Left colon (tissue), 2 donors: Measurements from ENCODE around the gene PPM1M. TPM values are rescaled to one million over a fixed set of nuclear protein-coding genes. Genes with fewer than 3 reads are reported as not detected.

Source experiments
- ATAC-seq: fragments of 200-7000 bp; cut with Tn5 transposase; one replicate; pipeline ENCODE4 v1.9.1; 2020; ENCODE audit warnings: mild to moderate bottlenecking, moderate library complexity
- DNase-seq, 2 donors: peaks; one replicate each; pipeline ENCODE4 v3.0.0-alpha.2; 2020
- intact Hi-C, 2 donors: fragments of 100-400 bp; cut with DNase I in 1 of 2; cut with micrococcal nuclease in 1 of 2; formaldehyde crosslinking; loops; one replicate each; pipeline versions ENCODE4 v1.11.2 to v1.14.0; 2022; cut with DNase I, micrococcal nuclease
- total RNA-seq, 2 donors: library from RNA; stranded (reverse); fragmentation: NEBNext Ultra II Directional; extraction: Animal tissue kit (Norgen Biotek cat#: 25700); gene quantifications; one replicate each; pipeline ENCODE4 v1.2.1, GENCODE V29; 2021
- donor health status: DM: no; HTN: no; CAD: no.
- donor health status: DM: yes; HTN: yes; CAD: no.

PPM1M gene
- total RNA-seq, 2 donors from 2014 or later: 2.9 to 9.3 TPM

GRCh38 chr3:52211268-52211891 lies 34.2 kb upstream of the PPM1M start:
- ATAC-seq (no peak), DNase-seq (no peak)
- intact Hi-C loops: no loop called here

GRCh38 chr3:52213005-52213404 lies 32.6 kb upstream of the PPM1M start:
- intact Hi-C loops: no loop called here
- DNase-seq (no peak), ATAC-seq (no peak)

DNA sequence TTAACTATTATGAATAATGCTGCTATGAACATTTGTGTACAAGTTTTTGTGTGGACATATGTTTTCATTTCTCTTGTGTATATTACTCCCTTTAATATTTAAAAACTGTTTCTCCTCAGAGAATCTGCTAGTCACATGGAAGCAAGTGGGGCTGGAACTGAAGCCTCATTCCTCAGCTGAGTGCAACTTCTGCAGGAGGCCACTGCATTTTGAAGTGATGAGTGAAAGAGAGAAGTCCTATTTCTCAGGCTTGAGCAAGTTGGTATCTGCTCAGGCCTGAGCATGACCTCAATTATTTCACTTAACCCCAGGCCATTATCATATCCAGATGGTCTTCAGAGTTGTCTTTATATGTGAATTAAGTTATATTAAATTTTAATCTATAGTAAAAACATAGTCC lies 31.7 kb upstream of the PPM1M start:
- intact Hi-C loops: no loop called here
- no peak for ATAC-seq

GRCh38 chr3:52215351-52215750 lies 30.2 kb upstream of the PPM1M start:
- intact Hi-C loops: no loop called here
- DNase-seq: no peak
- ATAC-seq: no peak

More for the DNA sequence above, 31.7 kb upstream of the PPM1M start:
- no peak for DNase-seq

DNA sequence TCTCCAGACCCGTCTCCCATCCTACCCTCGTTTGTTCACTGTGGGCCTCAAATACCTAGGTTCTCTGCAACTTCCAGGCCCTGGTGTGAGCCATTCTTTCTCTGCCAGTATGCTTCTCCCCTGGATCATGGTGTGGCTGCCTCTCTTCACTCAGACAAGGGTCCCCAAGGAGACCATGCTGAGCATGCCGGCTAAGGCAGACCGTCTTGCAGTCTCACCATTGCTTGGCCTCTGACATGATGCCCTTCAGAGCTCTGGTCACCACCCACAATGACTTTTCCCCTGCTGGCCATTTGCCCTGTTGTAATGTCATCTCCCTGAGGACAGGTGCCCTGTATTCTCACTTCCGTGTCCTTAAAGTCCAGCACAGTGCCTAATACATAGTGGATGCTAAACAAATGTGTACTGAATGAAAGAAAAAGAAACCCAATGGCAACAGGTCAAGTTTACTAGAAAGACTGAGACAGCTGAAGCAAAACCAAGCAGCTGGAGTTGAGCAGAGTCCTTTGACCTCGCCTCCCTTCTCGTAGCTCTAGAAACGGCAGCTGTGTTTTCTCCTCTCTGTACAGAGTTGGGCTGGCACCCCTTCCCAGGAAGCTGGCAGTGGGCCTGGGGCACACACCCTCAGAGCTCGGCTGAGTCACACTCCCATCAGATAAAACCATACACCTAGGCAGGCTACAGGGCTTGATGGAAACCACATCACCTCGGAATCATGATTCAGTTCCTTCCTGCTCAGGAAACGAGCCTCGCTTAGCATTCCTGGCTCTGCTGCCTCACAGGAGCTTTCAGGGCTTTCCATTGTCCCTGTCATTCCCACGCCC lies 28.8 kb upstream of the PPM1M start:
- ATAC-seq: peak; percentile 88
- DNase-seq: peak; percentile 83 to 89
- intact Hi-C loops: no loop called here

GRCh38 chr3:52217409-52217805 lies 28.2 kb upstream of the PPM1M start:
- ATAC-seq (peak; percentile 31), DNase-seq (no peak)
- intact Hi-C loops: no loop called here

GRCh38 chr3:52218026-52218425 lies 27.5 kb upstream of the PPM1M start:
- intact Hi-C loops: no loop called here

DNA sequence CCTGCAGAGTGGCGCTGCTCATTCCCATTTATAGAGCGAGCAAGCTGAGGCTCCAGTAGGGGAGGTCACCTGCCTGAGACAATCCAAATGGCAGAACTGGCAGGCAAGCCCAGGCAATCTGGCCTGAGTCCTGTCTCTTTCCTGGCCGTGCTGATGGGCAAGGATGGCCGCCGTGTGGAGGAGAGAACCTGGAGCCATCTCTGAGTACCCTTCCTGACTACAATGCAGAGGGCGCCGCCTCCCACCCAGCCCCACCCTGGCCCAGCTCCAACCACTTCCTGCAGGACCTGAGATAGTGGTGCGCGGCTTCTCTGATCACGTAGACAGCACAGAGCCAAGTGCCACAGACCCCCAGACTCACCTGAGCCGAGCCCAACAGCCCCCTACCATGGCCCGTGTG lies 27.1 kb upstream of the PPM1M start:
- intact Hi-C loops: no loop called here
- ATAC-seq (no peak), DNase-seq (peak in 1 of 2 donors; percentile 36)

More at GRCh38 chr3:52218026-52218425, 27.5 kb upstream of the PPM1M start:
- DNase-seq: peak in 1 of 2 donors; percentile 24
- ATAC-seq: peak; percentile 7

- peak in 1 of 2 donors; percentile 21 for DNase-seq
- intact Hi-C loops: no loop called here
- no peak for ATAC-seq
Observed at GRCh38 chr3:52218937-52219650, 26.5 kb upstream of the PPM1M start.

- intact Hi-C loops: no loop called here
- peak; percentile 36 for ATAC-seq
- DNase-seq: peak; percentile 71 to 92
Observed at GRCh38 chr3:52220380-52221026, 25.1 kb upstream of the PPM1M start.

DNA sequence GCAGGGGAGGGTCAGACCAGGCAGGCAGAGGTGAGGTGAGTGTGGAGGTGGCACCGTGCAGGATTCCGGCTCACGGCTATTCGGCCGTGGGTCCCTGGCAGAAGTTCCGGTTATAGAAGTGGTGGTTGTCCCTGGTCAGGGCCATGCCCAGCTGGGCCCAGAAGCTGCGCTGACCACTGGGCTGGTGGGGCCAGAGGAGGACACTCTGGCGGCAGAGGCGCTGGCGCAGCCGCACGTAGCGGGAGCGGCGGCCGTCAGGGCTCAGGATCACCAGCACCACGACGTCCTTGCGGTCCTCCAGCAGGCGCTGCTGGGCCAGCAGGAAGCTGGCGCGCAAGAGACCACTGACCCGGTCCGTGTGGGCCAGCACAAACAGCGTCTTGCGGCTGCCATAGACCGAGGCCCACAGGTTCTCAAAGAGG lies 24.4 kb upstream of the PPM1M start:
- ATAC-seq (no peak), DNase-seq (peak in 1 of 2 donors; percentile 24)
- intact Hi-C loops: no loop called here

DNA sequence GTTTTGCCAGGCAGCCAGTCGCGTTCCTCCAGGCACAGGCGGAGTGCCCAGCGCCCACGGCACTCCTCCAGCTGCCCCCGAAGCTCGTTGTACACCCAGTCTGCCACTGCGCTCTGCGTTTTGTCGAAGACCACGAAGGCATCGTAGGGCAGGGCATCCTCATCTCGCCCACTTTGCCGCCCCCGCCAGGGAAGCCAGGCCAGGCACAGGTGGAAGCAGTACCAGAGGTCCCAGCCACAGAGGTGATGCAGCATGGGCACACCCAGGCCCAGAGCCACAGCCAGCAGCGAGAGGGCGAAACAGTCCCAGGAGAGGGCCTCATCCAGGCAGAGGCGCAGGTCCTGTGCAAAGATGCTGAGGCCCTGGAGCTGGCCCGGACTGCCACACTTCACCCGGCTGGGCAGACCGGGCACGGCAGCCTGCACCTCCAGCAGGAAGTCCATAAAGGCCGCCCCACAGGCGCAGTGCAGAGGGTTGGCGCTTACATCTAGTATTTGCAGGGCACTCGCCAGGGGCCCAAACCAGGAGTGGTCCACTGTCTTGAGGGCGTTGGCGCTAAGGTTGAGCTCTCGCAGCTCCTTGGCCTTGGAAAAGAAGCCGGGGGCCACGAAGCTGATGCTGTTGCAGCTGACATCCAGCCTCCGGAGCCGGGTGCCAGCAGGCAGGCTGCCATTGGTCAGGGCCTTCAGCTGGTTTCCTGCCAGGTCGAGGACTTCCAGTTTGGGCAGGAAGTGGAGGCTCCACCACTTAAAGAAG lies 23.8 kb upstream of the PPM1M start:
- DNase-seq (peak in 1 of 2 donors; percentile 26), ATAC-seq (no peak)
- intact Hi-C loops: no loop called here

DNA sequence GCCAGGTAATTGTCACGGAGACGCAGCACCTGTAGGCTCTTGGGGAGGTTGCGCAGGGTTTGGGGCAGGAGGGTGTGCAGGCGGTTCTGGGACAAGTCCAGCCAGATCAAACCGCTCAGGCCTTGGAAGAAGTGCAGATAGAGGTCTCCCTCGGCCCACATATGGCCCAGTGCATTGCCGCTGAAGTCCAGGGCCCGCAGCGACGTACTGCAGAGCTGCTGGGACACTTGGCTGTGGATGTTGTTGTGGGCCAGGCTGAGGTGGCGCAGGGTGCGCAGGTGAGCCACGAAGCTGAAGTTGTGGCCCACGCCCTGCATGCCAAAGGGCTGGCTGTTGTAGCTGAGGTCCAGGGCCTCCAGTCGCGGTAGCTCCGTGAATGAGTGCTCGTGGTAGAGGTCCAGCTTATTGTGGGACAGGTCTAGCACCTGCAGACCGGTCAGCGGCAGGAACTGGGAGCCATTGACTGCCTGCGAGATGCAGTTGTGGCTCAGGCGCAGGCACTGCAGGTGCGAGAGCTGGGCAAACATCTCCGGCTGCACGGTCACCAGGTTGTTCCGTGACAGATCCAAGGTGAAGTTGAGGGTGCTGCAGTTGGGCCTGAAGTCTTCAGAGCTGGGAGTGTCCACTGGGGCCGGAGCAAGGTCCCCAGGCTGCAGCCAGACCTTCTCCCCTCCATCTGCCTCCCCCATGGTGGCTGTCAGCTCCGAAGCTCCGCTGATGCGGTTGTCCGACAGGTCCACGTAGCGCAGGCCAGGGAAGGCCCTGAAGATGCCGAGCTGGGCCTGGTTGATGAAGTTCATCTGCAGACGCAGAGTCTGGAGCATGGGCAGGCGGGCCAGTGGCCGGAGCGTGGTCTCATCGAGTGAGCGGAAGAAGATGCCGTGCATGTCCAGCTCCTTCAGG lies 23.0 kb upstream of the PPM1M start:
- no peak for ATAC-seq
- intact Hi-C loops: no loop called here
- DNase-seq: peak in 1 of 2 donors; percentile 21

DNA sequence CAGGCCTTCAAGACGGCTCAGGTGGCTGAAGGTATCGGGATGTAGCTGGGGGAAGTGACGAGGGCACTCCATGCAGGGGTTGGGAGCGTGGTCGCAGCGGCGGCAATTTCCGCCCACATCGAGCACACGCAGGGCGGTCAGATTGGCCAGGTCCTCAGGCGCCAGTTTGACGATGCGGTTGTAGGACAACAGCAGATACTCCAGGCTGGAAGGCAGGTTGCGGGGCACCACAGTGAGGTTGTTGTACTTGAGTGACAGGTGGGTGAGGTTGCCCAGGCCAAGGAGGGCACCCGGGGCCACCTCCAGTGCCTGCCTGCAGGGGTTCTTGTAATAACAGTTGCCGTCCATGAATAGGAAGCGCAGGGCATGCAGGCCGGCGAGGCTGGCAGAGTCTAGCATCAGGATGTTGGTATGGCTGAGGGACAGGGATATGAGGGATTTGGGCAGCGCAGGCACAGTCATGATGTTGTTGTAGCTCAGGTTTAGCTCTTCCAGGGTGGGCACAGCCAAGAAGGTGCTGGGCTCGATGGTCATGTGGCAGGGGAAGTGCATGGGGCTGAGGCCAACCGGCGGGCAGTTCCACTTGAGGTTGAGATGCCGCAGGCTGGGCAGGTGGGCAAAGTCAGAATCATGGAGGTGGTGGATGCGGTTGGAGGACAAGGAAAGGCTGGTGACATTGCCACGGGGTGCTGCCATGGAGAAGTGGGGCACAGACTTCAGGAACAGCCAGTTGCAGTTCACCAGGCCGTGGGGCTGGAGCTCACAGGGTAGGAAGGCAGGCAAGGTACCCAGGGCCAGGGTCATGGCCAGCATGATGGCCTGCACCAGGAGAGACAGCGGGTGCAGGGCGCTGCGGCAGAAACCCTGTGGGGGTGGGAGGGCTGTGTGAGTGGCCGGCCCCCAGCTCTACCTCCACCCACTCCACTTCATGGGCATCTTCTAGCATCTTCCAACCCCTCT lies 21.8 kb upstream of the PPM1M start:
- ATAC-seq (no peak), DNase-seq (peak in 1 of 2 donors; percentile 14)
- intact Hi-C loops: no loop called here

- intact Hi-C loops: no loop called here
- DNase-seq (peak in 1 of 2 donors; percentile 45), ATAC-seq (peak; percentile 5)
Observed at GRCh38 chr3:52225452-52226228, 19.9 kb upstream of the PPM1M start, which contains the start of gene TLR9. TLR9 (minus strand) TSS chr3:52225645; CDS start chr3:52225529, 116 bp downstream.
